GM10266 (cell line): ENCODE data around the gene TULP4.
"Not testable (repeated sequence)": the region's sequence is repeated elsewhere in the genome, so short reads cannot be mapped to it uniquely, and the experiment has no call there.

ENCODE experiments used
- DNase-seq: peaks from one replicate; pipeline ENCODE4 v3.0.0; 2012; ENCODE audit errors: extremely low spot score
- TF ChIP-seq, protein P1 (sequence below): IDR thresholded peaks from 2 replicates; pipeline ENCODE4 v1.5.1; 2012; ENCODE audit warnings: mild to moderate bottlenecking, low read depth; ENCODE audit not compliant: control insufficient read depth, insufficient read depth; ENCODE audit errors: missing control alignments

The TULP4 gene

DNA sequence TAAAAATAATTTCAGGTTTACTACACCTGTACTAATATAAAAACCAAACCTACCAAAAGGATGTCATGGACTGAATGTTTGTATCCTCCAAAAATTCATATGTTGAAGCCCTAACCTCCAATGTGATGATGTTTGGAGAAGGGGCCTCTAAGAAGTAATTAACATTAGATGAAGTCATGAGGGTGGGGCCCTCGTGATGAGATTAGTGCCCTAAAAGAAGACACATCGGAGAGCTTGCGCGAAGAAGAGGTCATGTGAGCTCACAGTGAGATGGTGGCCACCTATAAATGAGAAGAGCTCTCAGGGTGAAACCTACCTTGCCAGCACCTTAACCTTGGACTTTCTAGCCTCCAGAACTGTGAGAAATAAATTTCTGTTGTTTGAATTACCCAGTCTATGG, 20.8 kb downstream of the TULP4 start:
- no peak for DNase-seq
- TF ChIP-seq, protein P1, sequence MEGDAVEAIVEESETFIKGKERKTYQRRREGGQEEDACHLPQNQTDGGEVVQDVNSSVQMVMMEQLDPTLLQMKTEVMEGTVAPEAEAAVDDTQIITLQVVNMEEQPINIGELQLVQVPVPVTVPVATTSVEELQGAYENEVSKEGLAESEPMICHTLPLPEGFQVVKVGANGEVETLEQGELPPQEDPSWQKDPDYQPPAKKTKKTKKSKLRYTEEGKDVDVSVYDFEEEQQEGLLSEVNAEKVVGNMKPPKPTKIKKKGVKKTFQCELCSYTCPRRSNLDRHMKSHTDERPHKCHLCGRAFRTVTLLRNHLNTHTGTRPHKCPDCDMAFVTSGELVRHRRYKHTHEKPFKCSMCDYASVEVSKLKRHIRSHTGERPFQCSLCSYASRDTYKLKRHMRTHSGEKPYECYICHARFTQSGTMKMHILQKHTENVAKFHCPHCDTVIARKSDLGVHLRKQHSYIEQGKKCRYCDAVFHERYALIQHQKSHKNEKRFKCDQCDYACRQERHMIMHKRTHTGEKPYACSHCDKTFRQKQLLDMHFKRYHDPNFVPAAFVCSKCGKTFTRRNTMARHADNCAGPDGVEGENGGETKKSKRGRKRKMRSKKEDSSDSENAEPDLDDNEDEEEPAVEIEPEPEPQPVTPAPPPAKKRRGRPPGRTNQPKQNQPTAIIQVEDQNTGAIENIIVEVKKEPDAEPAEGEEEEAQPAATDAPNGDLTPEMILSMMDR: no peak

DNA sequence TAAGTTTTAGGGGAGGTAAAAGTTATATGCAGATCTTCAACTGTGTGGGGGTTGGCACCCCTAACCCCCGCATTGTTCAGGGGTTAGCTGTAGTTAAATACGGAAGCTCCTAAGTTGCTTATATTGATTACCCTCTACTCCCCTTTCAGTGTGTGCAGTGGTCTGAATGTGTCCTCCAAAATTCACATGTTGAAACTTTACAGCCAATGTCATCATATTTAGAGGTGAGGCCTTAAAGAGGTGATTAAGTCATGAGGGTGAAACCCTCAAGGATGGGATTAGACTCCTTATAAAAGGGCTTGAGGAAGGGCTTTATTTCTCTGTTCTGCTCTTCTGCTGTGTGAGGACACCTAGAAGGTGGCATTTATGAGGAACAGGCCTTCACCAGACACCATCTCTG, 22.3 kb downstream of the TULP4 start:
- DNase-seq: no peak
- TF ChIP-seq, protein P1: no peak

DNA sequence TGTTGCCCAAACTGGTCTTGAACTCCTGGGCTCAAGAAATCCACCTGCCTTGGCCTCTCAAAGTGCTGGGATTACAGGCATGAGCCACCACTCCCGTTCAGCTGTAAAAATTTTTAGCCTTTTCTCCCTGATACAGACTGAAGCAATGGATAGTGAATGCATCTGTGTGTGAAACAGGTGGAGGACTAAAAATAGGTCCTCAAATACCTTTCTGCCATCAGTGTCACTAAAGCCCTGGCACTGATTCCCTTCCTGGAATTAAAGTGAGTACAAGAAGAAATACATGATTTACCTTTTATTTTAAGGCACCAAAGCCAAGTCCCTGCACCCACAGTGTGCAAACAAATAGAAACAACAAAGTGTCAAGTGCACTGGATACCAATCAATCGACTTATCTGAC, 25.1 kb downstream of the TULP4 start:
- TF ChIP-seq, protein P1: no peak
- no peak for DNase-seq

DNA sequence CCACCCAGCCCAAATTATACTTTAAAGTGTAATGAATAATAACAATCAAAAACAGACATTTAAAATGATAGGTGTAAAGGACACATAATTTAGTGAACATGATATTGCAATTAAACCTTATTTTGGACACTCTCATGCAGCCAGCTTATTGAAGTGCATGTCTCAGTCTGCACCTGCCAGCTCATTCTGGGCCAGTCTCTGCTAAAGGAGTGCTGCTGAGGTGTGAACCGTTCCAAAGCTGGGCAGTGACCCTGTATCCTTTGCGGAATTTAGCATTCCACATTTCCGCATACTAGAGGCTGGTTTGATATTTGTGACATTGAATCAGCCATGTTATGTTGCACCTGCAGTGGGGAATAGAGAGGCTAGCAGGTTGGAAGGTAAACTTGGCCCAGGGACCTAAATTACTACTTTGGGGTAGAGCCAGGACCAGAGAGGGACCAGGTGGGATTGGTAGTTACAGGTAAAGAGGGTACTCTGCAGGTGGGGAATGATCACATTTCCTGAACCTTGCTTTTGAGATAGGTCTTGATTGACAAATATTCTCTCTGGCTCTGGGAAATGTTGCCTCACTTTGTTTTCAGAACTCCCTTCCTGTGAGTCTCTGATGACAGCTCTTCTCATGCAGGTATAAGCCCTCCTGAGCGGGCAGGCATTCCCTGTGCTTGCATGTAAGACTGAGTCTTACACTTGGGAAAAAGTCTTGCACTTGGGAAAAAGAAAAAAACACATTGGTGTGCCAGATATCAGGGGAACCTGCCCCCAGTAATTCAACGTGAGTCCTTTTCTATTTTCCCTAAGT, 26.2 kb downstream of the TULP4 start:
- no peak for DNase-seq

DNA sequence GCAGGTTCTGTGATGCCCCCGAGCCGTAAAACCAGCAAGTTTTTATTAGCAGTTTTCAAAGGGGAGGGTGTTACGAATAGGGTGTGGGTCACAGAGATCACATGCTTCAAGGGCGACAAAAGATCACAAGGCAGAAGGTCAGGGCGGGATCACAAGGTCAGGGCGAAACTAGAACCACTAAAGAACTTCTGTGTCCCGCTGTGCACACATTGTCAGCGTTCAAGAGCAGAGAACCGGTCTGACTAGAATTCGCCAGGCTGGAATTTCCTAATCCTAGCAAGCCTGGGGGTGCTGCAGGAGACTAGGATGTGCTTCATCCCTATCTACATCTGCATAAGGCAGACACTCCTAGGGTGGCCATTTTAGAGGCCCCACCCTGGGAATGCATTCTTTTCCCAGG, 26.9 kb downstream of the TULP4 start:
- DNase-seq: not testable (repeated sequence)

More for the DNA sequence above, 26.2 kb downstream of the TULP4 start:
- TF ChIP-seq, protein P1: no peak

DNA sequence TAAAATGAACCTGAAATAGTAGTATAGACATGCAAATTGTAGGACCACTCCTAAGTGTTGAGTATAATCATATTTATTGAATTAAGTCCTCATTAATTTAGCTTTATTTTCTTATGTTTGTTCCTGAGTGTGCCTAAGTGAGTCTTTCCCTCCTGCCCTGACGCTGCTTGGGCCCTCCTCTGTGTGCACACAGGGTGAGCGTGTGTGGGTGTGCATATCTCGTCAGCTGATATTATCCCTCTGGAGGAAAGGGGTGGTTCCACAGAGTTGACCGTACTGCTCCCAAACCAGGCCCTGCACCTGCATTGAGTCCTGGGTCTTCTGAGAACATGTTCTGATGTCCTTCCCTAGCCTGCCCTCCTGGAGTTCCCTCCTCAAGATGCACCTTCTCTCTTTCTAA, 28.0 kb downstream of the TULP4 start:
- no peak for DNase-seq
- TF ChIP-seq, protein P1: no peak

DNA sequence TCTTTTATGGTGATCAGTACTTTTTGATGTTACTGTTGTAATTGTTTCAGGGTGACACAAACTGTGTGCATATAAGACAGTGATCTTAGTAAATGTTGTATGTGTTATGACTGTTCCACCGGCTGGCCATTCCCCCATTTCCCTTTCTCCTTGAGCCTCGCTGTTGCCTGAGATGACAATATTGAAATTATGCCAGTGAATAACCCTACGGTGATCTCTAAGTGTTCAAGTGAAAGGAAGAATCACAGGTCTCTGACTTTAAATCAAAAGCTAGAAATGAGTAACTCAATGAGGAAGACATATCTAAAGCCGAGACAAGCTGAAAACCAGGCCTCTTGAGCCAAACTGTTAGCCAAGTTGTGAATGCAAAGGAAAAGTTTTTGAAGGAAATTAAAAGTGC, 32.3 kb downstream of the TULP4 start:
- peak; percentile 33 for DNase-seq
- TF ChIP-seq, protein P1: no peak

DNA sequence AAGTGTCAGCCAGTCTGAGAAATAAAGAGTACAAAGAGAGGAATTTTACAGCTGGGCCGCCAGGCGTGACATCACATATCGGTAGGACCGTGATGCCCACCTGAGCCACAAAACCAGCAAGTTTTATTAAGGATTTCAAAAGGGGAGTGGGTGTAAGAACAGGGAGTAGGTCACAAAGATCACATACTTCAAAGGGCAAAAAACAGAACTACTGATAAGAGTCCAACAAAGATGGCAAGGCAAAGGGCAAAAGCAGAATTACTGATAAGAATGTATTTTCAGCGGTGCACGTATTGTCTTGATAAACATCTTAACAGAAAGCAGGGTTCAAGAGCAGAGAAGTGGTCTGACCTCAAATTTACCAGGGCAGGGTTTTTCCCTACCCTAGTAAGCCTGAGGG, 33.2 kb downstream of the TULP4 start:
- not testable (repeated sequence) for DNase-seq
